RKO (cell line): ENCODE data around the gene ZFP36.

Source experiments
- DNase-seq: peaks from one replicate; pipeline ENCODE4 v3.0.0-alpha.2; 2016; ENCODE audit warnings: low spot score

The ZFP36 gene

GRCh38 chr19:39384839-39385568 lies 21.6 kb upstream of the ZFP36 start:
- no peak for DNase-seq

- DNase-seq: no peak
Measured at GRCh38 chr19:39385629-39386411, 20.8 kb upstream of the ZFP36 start.

GRCh38 chr19:39386557-39386956 lies 20.1 kb upstream of the ZFP36 start:
- no peak for DNase-seq

- no peak for DNase-seq
Measured at GRCh38 chr19:39388657-39389056, 18.0 kb upstream of the ZFP36 start.

GRCh38 chr19:39389631-39390414 lies 16.8 kb upstream of the ZFP36 start:
- DNase-seq: no peak

- no peak for DNase-seq
Measured at GRCh38 chr19:39390451-39390750, 16.2 kb upstream of the ZFP36 start.

- peak; percentile 100 for DNase-seq
Measured at GRCh38 chr19:39390751-39391437, 15.8 kb upstream of the ZFP36 start, which contains the start of the genes MED29 and PAF1. MED29 (plus strand) TSS chr19:39391378; CDS start chr19:39391423, 45 bp downstream. PAF1 (minus strand) TSS chr19:39391106; CDS start chr19:39390864, 242 bp downstream.

- peak; percentile 85 for DNase-seq
Measured at GRCh38 chr19:39397360-39398296, 9.0 kb upstream of the ZFP36 start.

- peak; percentile 73 for DNase-seq
Measured at GRCh38 chr19:39398297-39398864, 8.3 kb upstream of the ZFP36 start.

GRCh38 chr19:39399668-39400050 lies 7.0 kb upstream of the ZFP36 start:
- no peak for DNase-seq

GRCh38 chr19:39400061-39400460 lies 6.6 kb upstream of the ZFP36 start:
- DNase-seq: no peak

GRCh38 chr19:39401070-39401548 lies 5.5 kb upstream of the ZFP36 start:
- DNase-seq: no peak

- DNase-seq: peak; percentile 93
Measured at GRCh38 chr19:39401549-39402345, 4.9 kb upstream of the ZFP36 start.

- DNase-seq: peak; percentile 90
Measured at GRCh38 chr19:39402346-39403300, 4.0 kb upstream of the ZFP36 start.

GRCh38 chr19:39403331-39404312 lies 3.0 kb upstream of the ZFP36 start:
- DNase-seq: peak; percentile 94

GRCh38 chr19:39405261-39405957 lies 1.2 kb upstream of the ZFP36 start:
- DNase-seq: no peak
